Astrocyte of the spinal cord (primary cell): ENCODE data around the gene SMARCC2.

Experiments
- DNase-seq: peaks from one replicate; pipeline ENCODE4 v3.0.0; 2011; ENCODE audit warnings: low read depth, low spot score
- H3K4me3 ChIP-seq: 2 replicates; pipeline ENCODE4 v1.5.1; 2011; ENCODE audit warnings: low read depth, mild to moderate bottlenecking, low read length, moderate library complexity
- in situ Hi-C: cut with HindIII; loops from 2 replicates; pipeline ENCODE4 v1.10.0; 2017; ENCODE audit warnings: low sequenced_read_pairs
- TF ChIP-seq, protein P1 (sequence below): IDR thresholded peaks from 2 replicates; pipeline ENCODE4 v1.5.1; 2012; ENCODE audit warnings: low read depth, mild to moderate bottlenecking, low read length, inconsistent platforms

The SMARCC2 gene

GRCh38 chr12:56114084-56114483, 75.2 kb downstream of the SMARCC2 start:
- in situ Hi-C loops = no loop called here
- DNase-seq = no peak
- TF ChIP-seq, protein P1, sequence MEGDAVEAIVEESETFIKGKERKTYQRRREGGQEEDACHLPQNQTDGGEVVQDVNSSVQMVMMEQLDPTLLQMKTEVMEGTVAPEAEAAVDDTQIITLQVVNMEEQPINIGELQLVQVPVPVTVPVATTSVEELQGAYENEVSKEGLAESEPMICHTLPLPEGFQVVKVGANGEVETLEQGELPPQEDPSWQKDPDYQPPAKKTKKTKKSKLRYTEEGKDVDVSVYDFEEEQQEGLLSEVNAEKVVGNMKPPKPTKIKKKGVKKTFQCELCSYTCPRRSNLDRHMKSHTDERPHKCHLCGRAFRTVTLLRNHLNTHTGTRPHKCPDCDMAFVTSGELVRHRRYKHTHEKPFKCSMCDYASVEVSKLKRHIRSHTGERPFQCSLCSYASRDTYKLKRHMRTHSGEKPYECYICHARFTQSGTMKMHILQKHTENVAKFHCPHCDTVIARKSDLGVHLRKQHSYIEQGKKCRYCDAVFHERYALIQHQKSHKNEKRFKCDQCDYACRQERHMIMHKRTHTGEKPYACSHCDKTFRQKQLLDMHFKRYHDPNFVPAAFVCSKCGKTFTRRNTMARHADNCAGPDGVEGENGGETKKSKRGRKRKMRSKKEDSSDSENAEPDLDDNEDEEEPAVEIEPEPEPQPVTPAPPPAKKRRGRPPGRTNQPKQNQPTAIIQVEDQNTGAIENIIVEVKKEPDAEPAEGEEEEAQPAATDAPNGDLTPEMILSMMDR = no peak
- no peak overlapping the region for H3K4me3 ChIP-seq
